Frontal cortex (tissue), 4 donors: ENCODE data around the gene ZNF585A. TPM values are rescaled to one million over a fixed set of nuclear protein-coding genes. Genes with fewer than 3 reads are reported as not detected.

Source experiments
- DNase-seq, 2 donors: peaks; one replicate each; pipeline ENCODE4 v3.0.0; 2012; ENCODE audit warnings: low spot score in 2 of 2
- FAIRE-seq: peaks from 2 replicates; lab custom pipeline; 2012; peaks lifted over from hg19 to GRCh38; lab: Jason Lieb, UNC
- total RNA-seq: library from RNA; depleted of rRNA; stranded (reverse); fragments of >200 nt; gene quantifications from one replicate; pipeline ENCODE4 v1.2.3, GENCODE V29; 2014
- donor health status: control.
- donor health status: control.
- donor health status: control.

ZNF585A gene
- total RNA-seq, 1 donor from 2014 or later = 6.1 TPM

DNA sequence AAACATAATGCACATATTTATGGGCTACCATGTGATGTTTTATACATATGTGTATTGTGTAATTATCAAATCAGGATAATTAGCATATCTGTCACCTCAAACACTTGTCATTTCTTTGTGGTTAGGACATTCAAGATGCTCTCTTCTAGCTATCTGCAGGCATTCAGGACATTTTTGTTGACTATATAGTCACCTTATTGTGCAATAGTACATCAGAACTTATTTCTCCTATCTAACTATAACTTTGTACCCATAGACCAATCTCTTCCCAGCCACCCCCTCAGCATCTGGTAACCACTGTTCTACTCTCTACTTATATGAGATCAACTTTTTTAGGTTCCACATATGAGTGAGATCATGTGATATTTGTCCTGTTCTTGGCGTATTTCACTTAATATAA is 73.9 kb downstream of the ZNF585A start:
- DNase-seq (no peak), FAIRE-seq (no peak)

DNA sequence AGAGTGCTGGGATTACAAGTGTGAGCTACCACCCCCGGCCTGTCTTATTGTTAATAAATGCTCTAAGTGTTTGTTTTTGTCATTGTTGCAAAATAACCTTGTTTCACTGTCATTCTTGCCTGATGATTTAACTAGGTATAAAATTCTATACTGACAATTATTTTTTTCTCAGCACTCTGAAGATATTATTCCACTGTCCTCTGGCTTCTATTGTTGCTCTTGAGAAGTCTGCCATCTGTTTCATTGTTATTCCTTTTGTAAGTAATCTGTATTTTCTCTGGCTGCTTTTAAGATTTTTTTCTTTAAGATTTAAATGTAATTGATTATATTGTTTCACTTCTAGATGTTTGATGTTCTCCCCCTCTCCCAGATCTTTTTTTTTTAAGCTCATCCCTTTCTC is 76.6 kb downstream of the ZNF585A start:
- FAIRE-seq (no peak), DNase-seq (no peak)

Other genes starting within 250 kb of the ZNF585A start
- gene ZNF420, start 94.3 kb downstream of the ZNF585A start, total RNA-seq = 53.8 TPM
- gene ZNF585B, start 37.8 kb upstream of the ZNF585A start, total RNA-seq = 26.1 TPM
- gene ZNF383, start 45.5 kb upstream of the ZNF585A start, total RNA-seq = 16.3 TPM
- gene ZNF527, start 198.4 kb upstream of the ZNF585A start, total RNA-seq = 30.2 TPM